Measurements from ENCODE around the gene LBX2. TPM values are rescaled to one million over a fixed set of nuclear protein-coding genes. Genes with fewer than 3 reads are reported as not detected.
A peak's percentile ranks its signal among the peaks of the same experiment; 100 is the strongest.

The LBX2 gene, protein sequence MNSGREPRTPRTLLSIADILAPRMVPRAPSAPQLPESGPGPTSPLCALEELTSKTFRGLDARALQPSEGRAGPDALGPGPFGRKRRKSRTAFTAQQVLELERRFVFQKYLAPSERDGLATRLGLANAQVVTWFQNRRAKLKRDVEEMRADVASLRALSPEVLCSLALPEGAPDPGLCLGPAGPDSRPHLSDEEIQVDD
- 0.09 to 0.11 TPM (median 0.10 TPM) in 3 replicates for polyA plus RNA-seq
- polyA plus RNA-seq (2011; ENCODE audit: low read depth) = not detected
- polyA plus RNA-seq (2011; cell fraction: cytosol; rRNA removed) = 0.07 and 0.26 TPM in 2 replicates
- polyA plus RNA-seq (2011; cell fraction: nucleus; rRNA removed) = 0.28 and 0.53 TPM in 2 replicates
- 0.09 and 0.44 TPM in 2 replicates for polyA plus RNA-seq (2012; ENCODE audit: low replicate concordance)
- polyA minus RNA-seq = 0.89 TPM in 1 of 3 replicates, not detected in the others
- polyA minus RNA-seq (2011; cell fraction: cytosol; rRNA and poly(A)+ RNA removed) = not detected
- not detected in 2 replicates for polyA minus RNA-seq (2011; cell fraction: nucleus; rRNA and poly(A)+ RNA removed)

DNA sequence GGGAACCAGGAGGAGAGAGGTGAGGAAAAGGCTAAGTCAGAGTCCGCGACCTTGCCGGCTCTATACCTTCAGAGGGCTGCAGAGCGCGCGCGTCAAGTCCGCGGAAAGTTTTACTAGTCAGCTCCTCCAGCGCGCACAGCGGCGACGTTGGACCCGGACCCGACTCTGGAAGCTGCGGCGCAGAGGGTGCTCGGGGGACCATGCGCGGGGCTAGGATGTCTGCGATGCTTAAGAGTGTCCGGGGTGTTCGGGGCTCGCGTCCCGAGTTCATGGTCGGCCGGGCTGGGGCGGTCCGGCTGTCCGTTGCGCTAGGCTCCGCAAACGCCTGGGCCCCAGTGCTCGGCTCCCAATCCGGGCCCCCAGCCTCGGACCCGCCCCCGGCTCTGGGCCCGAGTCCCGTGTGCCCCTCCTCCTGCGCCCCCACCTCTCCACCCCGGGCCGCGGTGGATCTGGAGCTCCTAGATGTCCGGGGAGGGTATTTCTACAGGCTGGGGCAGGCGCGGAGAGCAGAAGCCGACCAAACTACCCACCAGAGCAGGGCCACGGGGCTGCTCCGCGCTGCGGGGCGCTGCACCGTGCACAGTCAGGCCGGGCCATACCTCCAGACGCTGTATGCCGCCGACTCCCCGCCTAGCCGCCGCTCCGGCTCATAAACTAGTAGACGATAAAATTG, at the start of gene LBX2:
TSS of gene LBX2 (minus strand) at position 337 of the 673 bp plus-strand sequence. CDS start at position 271, 66 bp downstream.
- no peak for DNase-seq (ENCODE audit: low read depth, low spot score)
- Histone ChIP-seq H3K9me3 (ENCODE audit: control insufficient read depth, low read depth, low read length) (no peaks in the 10 kb centered on the region), H3K27ac (ENCODE audit: control insufficient read depth, insufficient read depth, low read length) (no peak within 1 kb of the TSS), H3K4me2 (ENCODE audit: control insufficient read depth, extremely low read depth, insufficient read depth, low read depth, low read length) (peak within 1 kb of the TSS; percentile 69), H3K4me1 (ENCODE audit: control insufficient read depth, extremely low read depth, insufficient read depth, low read length) (peaks cover 33% of the 10 kb centered on the region), H3K36me3 (ENCODE audit: control insufficient read depth in 2 of 2, extremely low read depth in 1 of 2, insufficient read depth in 2 of 2, low read length in 2 of 2) (peaks cover 0 to 4% of the 10 kb centered on the region in 2 experiments), H3K9ac (ENCODE audit: control insufficient read depth, extremely low read depth, insufficient read depth, low read length) (peak within 1 kb of the TSS; percentile 33), H2AFZ (ENCODE audit: control insufficient read depth, low read length) (peak within 1 kb of the TSS; percentile 41), H3K27me3 (ENCODE audit: control insufficient read depth, extremely low read depth, insufficient read depth, low read length) (peaks cover 41% of the 10 kb centered on the region), H3K79me2 (ENCODE audit: control insufficient read depth, insufficient read depth, low read length) (no peaks in the 10 kb centered on the region), H4K20me1 (ENCODE audit: control insufficient read depth, extremely low read depth, insufficient read depth, low read length) (no peaks in the 10 kb centered on the region), H3K9me1 (ENCODE audit: control insufficient read depth, extremely low read depth, insufficient read depth, low read length) (no peaks in the 10 kb centered on the region), H3K4me3 (ENCODE audit: control insufficient read depth in 2 of 3, extremely low read depth in 1 of 3, insufficient read depth in 2 of 3, low read depth in 1 of 3, low read length in 3 of 3) (peak within 1 kb of the TSS; percentile 9 to 53 (median 26))
- dilution Hi-C loops (cut with MboI; ENCODE audit: extremely low pct_ligation_motif_present, low sequenced_read_pairs) = no loop called here
- TF ChIP-seq, protein P1, sequence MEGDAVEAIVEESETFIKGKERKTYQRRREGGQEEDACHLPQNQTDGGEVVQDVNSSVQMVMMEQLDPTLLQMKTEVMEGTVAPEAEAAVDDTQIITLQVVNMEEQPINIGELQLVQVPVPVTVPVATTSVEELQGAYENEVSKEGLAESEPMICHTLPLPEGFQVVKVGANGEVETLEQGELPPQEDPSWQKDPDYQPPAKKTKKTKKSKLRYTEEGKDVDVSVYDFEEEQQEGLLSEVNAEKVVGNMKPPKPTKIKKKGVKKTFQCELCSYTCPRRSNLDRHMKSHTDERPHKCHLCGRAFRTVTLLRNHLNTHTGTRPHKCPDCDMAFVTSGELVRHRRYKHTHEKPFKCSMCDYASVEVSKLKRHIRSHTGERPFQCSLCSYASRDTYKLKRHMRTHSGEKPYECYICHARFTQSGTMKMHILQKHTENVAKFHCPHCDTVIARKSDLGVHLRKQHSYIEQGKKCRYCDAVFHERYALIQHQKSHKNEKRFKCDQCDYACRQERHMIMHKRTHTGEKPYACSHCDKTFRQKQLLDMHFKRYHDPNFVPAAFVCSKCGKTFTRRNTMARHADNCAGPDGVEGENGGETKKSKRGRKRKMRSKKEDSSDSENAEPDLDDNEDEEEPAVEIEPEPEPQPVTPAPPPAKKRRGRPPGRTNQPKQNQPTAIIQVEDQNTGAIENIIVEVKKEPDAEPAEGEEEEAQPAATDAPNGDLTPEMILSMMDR (optimal IDR thresholded peaks at IDR 0.05 in 1 of 3, IDR thresholded peaks at IDR 0.05 in 1 of 3, conservative IDR thresholded peaks at IDR 0.05 in 1 of 3; ENCODE audit: extremely low read depth in 1 of 3, insufficient read depth in 2 of 3, low read length in 3 of 3) = no peak
- TF ChIP-seq EZH2 (IDR thresholded peaks at IDR 0.05; ENCODE audit: low read length) = peak; percentile 13
- no peak for FAIRE-seq

DNA sequence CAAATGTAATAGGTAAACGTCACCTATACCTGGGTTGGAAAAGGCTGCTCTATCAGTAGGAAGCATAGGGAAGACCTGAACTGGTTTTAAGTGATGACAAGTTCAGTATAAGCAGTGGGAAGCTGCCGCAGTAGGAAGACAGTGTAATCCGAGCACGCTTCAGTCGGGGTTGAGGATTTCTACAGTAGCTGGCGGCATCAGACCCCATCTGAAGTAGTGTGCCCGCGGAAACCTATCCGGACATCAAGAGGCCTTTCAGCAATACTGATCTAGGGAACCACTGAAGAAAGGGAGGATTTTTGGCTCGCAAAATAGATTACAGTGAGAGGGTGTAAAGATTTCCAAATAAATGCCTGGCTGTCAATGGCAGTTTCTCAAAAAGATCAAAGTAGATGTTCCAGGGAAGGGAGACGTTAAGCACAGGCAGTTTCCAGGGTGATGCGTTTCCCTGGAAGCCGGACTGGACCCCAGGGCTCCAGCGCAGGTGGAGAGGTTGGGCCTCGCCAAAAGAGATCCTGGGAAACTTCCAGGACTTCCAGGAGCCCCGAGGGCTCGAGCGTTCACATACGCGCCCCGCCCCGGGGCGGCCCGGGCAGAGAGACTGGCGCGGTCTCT, 49.0 kb upstream of the LBX2 start:
- no peak for DNase-seq (ENCODE audit: low read depth, low spot score)
- Histone ChIP-seq H3K9me1 (ENCODE audit: control insufficient read depth, extremely low read depth, insufficient read depth, low read length) (no peaks in the 10 kb centered on the region), H3K27me3 (ENCODE audit: control insufficient read depth, extremely low read depth, insufficient read depth, low read length) (no peaks in the 10 kb centered on the region), H3K9ac (ENCODE audit: control insufficient read depth, extremely low read depth, insufficient read depth, low read length) (peak overlapping the region; percentile 56), H3K4me1 (ENCODE audit: control insufficient read depth, extremely low read depth, insufficient read depth, low read length) (peaks cover 12% of the 10 kb centered on the region), H3K4me3 (ENCODE audit: control insufficient read depth in 2 of 3, extremely low read depth in 1 of 3, insufficient read depth in 2 of 3, low read depth in 1 of 3, low read length in 3 of 3) (peak overlapping the region; percentile 39 to 70 (median 69)), H3K4me2 (ENCODE audit: control insufficient read depth, extremely low read depth, insufficient read depth, low read depth, low read length) (peak overlapping the region; percentile 87), H3K27ac (ENCODE audit: control insufficient read depth, insufficient read depth, low read length) (no peak overlapping the region), H3K36me3 (ENCODE audit: control insufficient read depth in 2 of 2, extremely low read depth in 1 of 2, insufficient read depth in 2 of 2, low read length in 2 of 2) (no peaks in the 10 kb centered on the region), H3K79me2 (ENCODE audit: control insufficient read depth, insufficient read depth, low read length) (no peaks in the 10 kb centered on the region), H2AFZ (ENCODE audit: control insufficient read depth, low read length) (peak overlapping the region; percentile 77), H3K9me3 (ENCODE audit: control insufficient read depth, low read depth, low read length) (no peaks in the 10 kb centered on the region), H4K20me1 (ENCODE audit: control insufficient read depth, extremely low read depth, insufficient read depth, low read length) (no peaks in the 10 kb centered on the region)
- dilution Hi-C loops (cut with MboI; ENCODE audit: extremely low pct_ligation_motif_present, low sequenced_read_pairs) = no loop called here
- no peak for FAIRE-seq
- TF ChIP-seq, protein P1 (optimal IDR thresholded peaks at IDR 0.05 in 1 of 3, IDR thresholded peaks at IDR 0.05 in 1 of 3, conservative IDR thresholded peaks at IDR 0.05 in 1 of 3; ENCODE audit: extremely low read depth in 1 of 3, insufficient read depth in 2 of 3, low read length in 3 of 3) = no peak
- no peak for TF ChIP-seq EZH2 (IDR thresholded peaks at IDR 0.05; ENCODE audit: low read length)

All from keratinocyte (primary cell).